Kidney (tissue), 14 donors: ENCODE measurements around the gene GNA12. TPM values are rescaled to one million over a fixed set of nuclear protein-coding genes. Genes with fewer than 3 reads are reported as not detected.

Experiments used
- DNase-seq, 5 donors: peaks; one replicate each; pipeline ENCODE4 v3.0.0-alpha.2; 2013 to 2020
- FAIRE-seq: peaks from 2 replicates; lab custom pipeline; 2012; peaks lifted over from hg19 to GRCh38; lab: Jason Lieb, UNC
- H3K27ac ChIP-seq, 2 donors: one replicate each; pipeline ENCODE4 v1.7.0; 2013; ENCODE audit warnings: low read depth in 2 of 2, low read length in 2 of 2, inconsistent platforms in 1 of 2
- H3K27me3 ChIP-seq: one replicate; pipeline ENCODE4 v1.7.1; 2013; ENCODE audit warnings: low read length, inconsistent platforms; ENCODE audit not compliant: control insufficient read depth, insufficient read depth
- H3K36me3 ChIP-seq, 3 donors: one replicate each; pipeline versions ENCODE4 v1.7.0 to v1.7.1; 2013; ENCODE audit warnings: low read length in 3 of 3, control low read depth in 1 of 3, inconsistent platforms in 1 of 3; ENCODE audit not compliant: insufficient read depth in 3 of 3, control insufficient read depth in 2 of 3
- H3K4me1 ChIP-seq, 3 donors: one replicate each; pipeline versions ENCODE4 v1.7.0 to v1.7.1; 2013; ENCODE audit warnings: low read length in 3 of 3, inconsistent platforms in 1 of 3, low read depth in 1 of 3; ENCODE audit not compliant: control insufficient read depth in 2 of 3, insufficient read depth in 2 of 3
- H3K4me3 ChIP-seq, 3 donors: one replicate each; pipeline versions ENCODE4 v1.7.0 to v1.8.1; 2013; ENCODE audit warnings: low read length in 3 of 3, control low read depth in 1 of 3, inconsistent platforms in 1 of 3
- H3K9ac ChIP-seq, 3 donors: one replicate each; pipeline versions ENCODE4 v1.7.0 to v1.7.1; 2013; ENCODE audit warnings: low read length in 3 of 3, control low read depth in 1 of 3, inconsistent platforms in 1 of 3
- H3K9me3 ChIP-seq, 3 donors: one replicate each; pipeline versions ENCODE4 v1.7.0 to v1.7.1; 2013; ENCODE audit warnings: low read length in 3 of 3, control low read depth in 1 of 3, inconsistent platforms in 1 of 3; ENCODE audit not compliant: control insufficient read depth in 2 of 3, insufficient read depth in 1 of 3
- CTCF ChIP-seq: IDR thresholded peaks from 3 replicates; pipeline ENCODE4 v1.5.1; 2012; ENCODE audit warnings: mild to moderate bottlenecking, moderate library complexity, borderline replicate concordance; ENCODE audit not compliant: insufficient read depth; ENCODE audit errors: extremely low read depth
- intact Hi-C: fragments of 100-400 bp; cut with DNase I; formaldehyde crosslinking; loops from one replicate; pipeline ENCODE4 v1.11.1; 2022
- polyA plus RNA-seq: library from polyadenylated mRNA; stranded (reverse); fragments of 350-450 nt; fragmentation: Illumina TruSeq; extraction: RNeasy Lipid Tissue Mini Kit (QIAGEN cat#74804); gene quantifications from one replicate; pipeline ENCODE4 v1.2.3, GENCODE V29; 2014; ENCODE audit warnings: low read depth, low replicate concordance; ENCODE audit not compliant: insufficient read depth
- total RNA-seq: library from RNA; stranded (reverse); fragmentation: NEBNext Ultra II Directional; extraction: Animal tissue kit (Norgen Biotek cat#: 25700); gene quantifications from one replicate; pipeline ENCODE4 v1.2.1, GENCODE V29; 2021
- donor health status: control.
- donor health status: control.
- donor health status: control.
- donor health status: control.
- donor health status: control.
- donor health status: DM: yes; HTN: yes; CAD: no.
- donor health status: Normal renal cell carcinoma (clear cell type).

GNA12 gene
- total and polyA plus RNA-seq, 2 donors from 2014 or later = 16.5 to 41.1 TPM

- Histone ChIP-seq H3K4me1 (peaks cover 0 to 12% (median 5%) of the 10 kb centered on the region in 3 donors), H3K4me3 (no peak overlapping the region), H3K9ac (no peak overlapping the region), H3K27me3 (no peaks in the 10 kb centered on the region), H3K36me3 (peaks cover 0 to 13% (median 9%) of the 10 kb centered on the region in 3 donors), H3K27ac (no peak overlapping the region), H3K9me3 (no peaks in the 10 kb centered on the region)
- DNase-seq (peak in 1 of 5 donors; percentile 24), FAIRE-seq (no peak)
- intact Hi-C loops = no loop called here
- TF ChIP-seq CTCF = no peak
Observed at GRCh38 chr7:2732388-2732787, 111.7 kb downstream of the GNA12 start.

- Histone ChIP-seq H3K27ac (no peak overlapping the region), H3K9me3 (no peaks in the 10 kb centered on the region), H3K36me3 (peaks cover 0 to 13% (median 9%) of the 10 kb centered on the region in 3 donors), H3K4me1 (peaks cover 0 to 12% (median 5%) of the 10 kb centered on the region in 3 donors), H3K27me3 (no peaks in the 10 kb centered on the region), H3K4me3 (no peak overlapping the region), H3K9ac (no peak overlapping the region)
- TF ChIP-seq CTCF = no peak
- intact Hi-C loops = no loop called here
- DNase-seq (peak in 2 of 5 donors; percentile 36 to 58), FAIRE-seq (no peak)
Observed at GRCh38 chr7:2730846-2731770, 113.0 kb downstream of the GNA12 start.

- Histone ChIP-seq H3K27ac (no peak overlapping the region), H3K27me3 (no peaks in the 10 kb centered on the region), H3K4me1 (peaks cover 0 to 8% (median 5%) of the 10 kb centered on the region in 3 donors), H3K9me3 (no peaks in the 10 kb centered on the region), H3K4me3 (no peak overlapping the region), H3K9ac (no peak overlapping the region), H3K36me3 (peaks cover 0 to 13% (median 9%) of the 10 kb centered on the region in 3 donors)
- no peak for FAIRE-seq
- intact Hi-C loops = no loop called here
- TF ChIP-seq CTCF = no peak
- DNase-seq = peak in 3 of 5 donors; percentile 29 to 61 (median 39)
Observed at GRCh38 chr7:2729893-2730716, 114.0 kb downstream of the GNA12 start.
